ENCODE results near the gene ESR1.

- TF ChIP-seq EZH2 (IDR thresholded peaks at IDR 0.05; ENCODE audit: borderline replicate concordance, low read length) (no peak), CTCF (conservative IDR thresholded peaks at IDR 0.05 in 1 of 2, IDR thresholded peaks at IDR 0.05 in 1 of 2; ENCODE audit: extremely low read depth in 1 of 2, insufficient read depth in 1 of 2, low read depth in 1 of 2, low read length in 2 of 2) (no peak)
These were observed 196.6 kb downstream of the ESR1 start for GRCh38 chr6:152004036-152004566.
